ENCODE data around the gene TRIM8.

The TRIM8 gene

DNA sequence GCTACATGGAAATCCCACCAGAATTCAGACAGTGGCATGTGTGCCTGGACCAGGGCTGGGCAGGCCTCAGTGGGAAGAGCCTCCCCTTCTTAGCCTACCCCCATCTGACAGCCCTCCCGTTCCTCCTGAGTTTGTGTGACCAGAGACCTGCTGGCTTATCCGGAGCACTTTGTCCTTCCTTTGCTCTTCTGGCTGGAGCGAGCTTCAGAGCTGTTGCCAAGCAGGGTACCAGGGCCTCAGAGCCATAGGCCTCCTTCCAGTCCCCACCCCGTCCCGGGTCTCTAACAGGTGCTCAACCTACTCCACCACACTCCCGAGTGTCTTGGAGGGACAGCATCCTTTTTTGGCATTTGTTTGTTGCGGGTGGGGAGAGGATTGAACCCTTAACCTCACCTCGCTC, 26.5 kb upstream of the TRIM8 start:
- Histone ChIP-seq H3K36me3 (ENCODE audit: control insufficient read depth, low read length) (no peaks in the 10 kb centered on the region), H3K9me2 (replicated peaks; ENCODE audit: control insufficient read depth, low read length) (no peaks in the 10 kb centered on the region), H3F3A (ENCODE audit: control insufficient read depth, insufficient read depth) (no peaks in the 10 kb centered on the region)

GRCh38 chr10:102619281-102619981, 24.8 kb upstream of the TRIM8 start:
- Histone ChIP-seq H3K4me2 (ENCODE audit: low read length) (no peak overlapping the region), H3K79me2 (ENCODE audit: control insufficient read depth, low read length) (no peaks in the 10 kb centered on the region), H3K4me3 (ENCODE audit: low read length) (no peak overlapping the region), H3K9me2 (replicated peaks; ENCODE audit: control insufficient read depth, low read length) (no peaks in the 10 kb centered on the region), H4K20me1 (ENCODE audit: control insufficient read depth, insufficient read depth, low read depth, low read length) (no peaks in the 10 kb centered on the region), H3K27me3 (ENCODE audit: control insufficient read depth, low read length) (no peaks in the 10 kb centered on the region), H3K9me3 (ENCODE audit: control insufficient read depth, insufficient read depth, low read length) (no peaks in the 10 kb centered on the region), H3K36me3 (ENCODE audit: control insufficient read depth, low read length) (no peaks in the 10 kb centered on the region), H3F3A (ENCODE audit: control insufficient read depth, insufficient read depth) (no peaks in the 10 kb centered on the region), H3K4me1 (ENCODE audit: control insufficient read depth, low read length) (no peaks in the 10 kb centered on the region), H3K27ac (ENCODE audit: low read depth, low read length) (no peak overlapping the region)
- no peak for TF ChIP-seq EZH2phosphoT487 (IDR thresholded peaks at IDR 0.05; ENCODE audit: borderline replicate concordance, low read length)
- TF ChIP-seq CTCF (IDR thresholded peaks at IDR 0.05; ENCODE audit: low read depth, low read length, poor library complexity, severe bottlenecking) = no peak

More for the DNA sequence above, 26.5 kb upstream of the TRIM8 start:
- Histone ChIP-seq H3K4me2 (ENCODE audit: low read length) (no peak overlapping the region), H3K4me3 (ENCODE audit: low read length) (no peak overlapping the region), H3K4me1 (ENCODE audit: control insufficient read depth, low read length) (no peaks in the 10 kb centered on the region), H3K27me3 (ENCODE audit: control insufficient read depth, low read length) (no peaks in the 10 kb centered on the region), H4K20me1 (ENCODE audit: control insufficient read depth, insufficient read depth, low read depth, low read length) (no peaks in the 10 kb centered on the region), H3K9me3 (ENCODE audit: control insufficient read depth, insufficient read depth, low read length) (no peaks in the 10 kb centered on the region), H3K27ac (ENCODE audit: low read depth, low read length) (no peak overlapping the region), H3K79me2 (ENCODE audit: control insufficient read depth, low read length) (no peaks in the 10 kb centered on the region)
- no peak for TF ChIP-seq CTCF (IDR thresholded peaks at IDR 0.05; ENCODE audit: low read depth, low read length, poor library complexity, severe bottlenecking)
- no peak for TF ChIP-seq EZH2phosphoT487 (IDR thresholded peaks at IDR 0.05; ENCODE audit: borderline replicate concordance, low read length)

DNA sequence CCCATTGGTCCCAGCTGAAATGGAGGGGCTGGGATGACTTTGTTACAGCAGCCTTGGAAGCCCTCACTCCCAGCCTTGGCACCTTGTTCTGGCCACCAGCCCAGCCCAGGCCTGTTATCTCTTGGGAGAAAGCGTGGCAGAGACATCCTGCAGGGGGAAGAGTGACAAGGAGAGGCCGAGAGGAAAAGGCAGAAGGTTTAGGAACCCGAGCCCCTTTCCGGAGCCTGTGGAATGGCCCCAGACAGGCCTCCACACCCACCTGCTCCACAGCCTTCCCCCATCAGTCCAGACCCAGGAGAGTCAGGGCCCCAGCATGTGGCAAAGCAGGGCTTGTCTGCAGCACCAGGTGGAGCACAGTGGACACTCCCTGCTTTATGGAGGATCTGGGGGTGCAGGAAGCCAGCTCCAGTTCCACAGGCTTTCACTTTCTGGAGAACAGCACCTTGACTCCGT, 24.1 kb upstream of the TRIM8 start:
- Histone ChIP-seq H3K9me3 (ENCODE audit: control insufficient read depth, insufficient read depth, low read length) (no peaks in the 10 kb centered on the region), H3K4me1 (ENCODE audit: control insufficient read depth, low read length) (no peaks in the 10 kb centered on the region), H3K4me2 (ENCODE audit: low read length) (no peak overlapping the region), H3K27me3 (ENCODE audit: control insufficient read depth, low read length) (no peaks in the 10 kb centered on the region), H4K20me1 (ENCODE audit: control insufficient read depth, insufficient read depth, low read depth, low read length) (no peaks in the 10 kb centered on the region), H3K4me3 (ENCODE audit: low read length) (no peak overlapping the region), H3K27ac (ENCODE audit: low read depth, low read length) (no peak overlapping the region), H3F3A (ENCODE audit: control insufficient read depth, insufficient read depth) (no peaks in the 10 kb centered on the region), H3K9me2 (replicated peaks; ENCODE audit: control insufficient read depth, low read length) (no peaks in the 10 kb centered on the region), H3K36me3 (ENCODE audit: control insufficient read depth, low read length) (no peaks in the 10 kb centered on the region), H3K79me2 (ENCODE audit: control insufficient read depth, low read length) (no peaks in the 10 kb centered on the region)
- TF ChIP-seq CTCF (IDR thresholded peaks at IDR 0.05; ENCODE audit: low read depth, low read length, poor library complexity, severe bottlenecking) = no peak
- no peak for TF ChIP-seq EZH2phosphoT487 (IDR thresholded peaks at IDR 0.05; ENCODE audit: borderline replicate concordance, low read length)
